Body of pancreas (tissue), 4 donors: ENCODE measurements around the gene GSTO2. TPM values are rescaled to one million over a fixed set of nuclear protein-coding genes. Genes with fewer than 3 reads are reported as not detected.

Experiments
- ATAC-seq: fragments of 150-250 bp; one replicate; pipeline ENCODE4 v1.9.1; 2016
- DNase-seq, 4 donors: peaks; one replicate each; pipeline ENCODE4 v3.0.0-alpha.2; 2019
- H3K27ac ChIP-seq, 4 donors: fragments of 200-600 bp; sonication (generic); 1 replicate in 3 of 4; 2 replicates in 1 of 4; pipeline versions ENCODE4 v1.5.1 to v1.6.1; 2016 to 2019; ENCODE audit warnings: mild to moderate bottlenecking in 1 of 4, mixed read lengths in 1 of 4, moderate library complexity in 1 of 4
- H3K27me3 ChIP-seq, 2 donors: fragments of 200-600 bp; sonication (generic); one replicate each; pipeline ENCODE4 v1.6.0; 2016; ENCODE audit warnings: mild to moderate bottlenecking in 1 of 2
- H3K36me3 ChIP-seq, 2 donors: fragments of 200-600 bp; sonication (generic); replicated peaks in 1 of 2; 2 replicates each; pipeline ENCODE4 v1.5.1; 2016; ENCODE audit warnings: low read depth in 2 of 2; ENCODE audit not compliant: insufficient read depth in 1 of 2
- H3K4me1 ChIP-seq: fragments of 200-600 bp; sonication (generic); one replicate; pipeline ENCODE4 v1.6.0; 2016
- H3K4me3 ChIP-seq, 2 donors: fragments of 200-600 bp; sonication (generic); 1 replicate in 1 of 2; 2 replicates in 1 of 2; pipeline ENCODE4 v1.5.1; 2016 to 2019
- H3K9me3 ChIP-seq, 3 donors: fragments of 200-600 bp; sonication (generic); 1 replicate in 2 of 3; 2 replicates in 1 of 3; pipeline ENCODE4 v1.5.1; 2016
- CTCF ChIP-seq, 7 experiments: fragments of 450-650 bp in 4 of 7; fragments of 200-600 bp in 3 of 7; sonication (generic) in 3 of 7; IDR thresholded peaks; one replicate each; pipeline ENCODE4 v1.5.1; 2016 to 2019; ENCODE audit warnings: antibody characterized with exemption in 7 of 7
- POLR2A ChIP-seq, 3 donors: fragments of 450-650 bp; IDR thresholded peaks; one replicate each; pipeline ENCODE4 v1.6.1; 2016; ENCODE audit warnings: antibody characterized with exemption in 3 of 3, mild to moderate bottlenecking in 2 of 3
- WGBS, 2 donors: methylation state at CpG; one replicate each; pipeline ENCODE4 v1.1.5; 2017; 5-methylcytosine and 5-hydroxymethylcytosine counted together
- intact Hi-C: fragments of 100-400 bp; cut with DNase I; formaldehyde crosslinking; loops from one replicate; pipeline ENCODE4 v1.15.1; 2023
- total RNA-seq, 2 donors: library from RNA; depleted of rRNA; stranded (reverse); fragments of >200 nt; gene quantifications; one replicate each; pipeline ENCODE4 v1.1.0, GENCODE V29; 2016

Gene GSTO2
- total RNA-seq, 2 donors from 2014 or later = 9.6 to 26.5 TPM

- H3K9me3 ChIP-seq = no peaks in the 10 kb centered on the region
- no peaks in the 10 kb centered on the region for H3K36me3 ChIP-seq
- intact Hi-C loops = loop anchor here (5.0 kb wide), 1 partner anchor 40 kb away; no protein-coding TSS in a partner anchor
- H3K4me3 ChIP-seq = no peak overlapping the region
- no peaks in the 10 kb centered on the region for H3K27me3 ChIP-seq
- no peak for TF ChIP-seq CTCF (IDR thresholded peaks at IDR 0.05)
- TF ChIP-seq POLR2A (IDR thresholded peaks at IDR 0.05) = no peak
- DNase-seq = no peak
- no peak for ATAC-seq
- H3K4me1 ChIP-seq = peaks cover 16% of the 10 kb centered on the region
- H3K27ac ChIP-seq = no peak overlapping the region
- 56 to 63% methylated on average over 3 of the region's 3 CpGs for WGBS, 2 donors
These were observed 37.9 kb downstream of the GSTO2 start for GRCh38 chr10:104306897-104307296.

GRCh38 chr10:104307576-104308438 lies 38.8 kb downstream of the GSTO2 start:
- ATAC-seq (no peak), DNase-seq (no peak)
- no peaks in the 10 kb centered on the region for H3K27me3 ChIP-seq

GRCh38 chr10:104308439-104308903 lies 39.5 kb downstream of the GSTO2 start:
- Histone ChIP-seq H3K4me3 (no peak overlapping the region), H3K27me3 (no peaks in the 10 kb centered on the region), H3K36me3 (peaks cover 0 to 3% of the 10 kb centered on the region in 2 donors), H3K9me3 (no peaks in the 10 kb centered on the region), H3K27ac (no peak overlapping the region), H3K4me1 (peaks cover 16% of the 10 kb centered on the region)
- DNase-seq (no peak), ATAC-seq (no peak)
- intact Hi-C loops = loop anchor here (5.0 kb wide), 1 partner anchor 39 kb away; no protein-coding TSS in a partner anchor
- WGBS, 2 donors = 75 to 77% methylated on average over 4 of the region's 4 CpGs
- TF ChIP-seq CTCF (IDR thresholded peaks at IDR 0.05) (no peak), POLR2A (IDR thresholded peaks at IDR 0.05) (no peak)

More at GRCh38 chr10:104307576-104308438, 38.8 kb downstream of the GSTO2 start:
- Histone ChIP-seq H3K4me1 (peaks cover 16% of the 10 kb centered on the region), H3K9me3 (no peaks in the 10 kb centered on the region), H3K27ac (no peak overlapping the region), H3K4me3 (no peak overlapping the region), H3K36me3 (no peaks in the 10 kb centered on the region)
- intact Hi-C loops = loop anchor here (5.0 kb wide), 1 partner anchor 39 kb away; no protein-coding TSS in a partner anchor
- TF ChIP-seq POLR2A (IDR thresholded peaks at IDR 0.05) = no peak
- TF ChIP-seq CTCF (IDR thresholded peaks at IDR 0.05) = no peak
- WGBS, 2 donors = 65% methylated on average over 9 to 10 of the region's 10 CpGs

- H3K4me3 ChIP-seq = no peak overlapping the region
- DNase-seq (peak in 3 of 4 donors; percentile 37 to 51 (median 50)), ATAC-seq (peak; percentile 43)
- WGBS, 2 donors = 59 to 64% methylated on average over 13 to 15 of the region's 15 CpGs
- intact Hi-C loops = loop anchor here (5.0 kb wide), 1 partner anchor 37 kb away; no protein-coding TSS in a partner anchor
- H3K27ac ChIP-seq = no peak overlapping the region
- peaks cover 15% of the 10 kb centered on the region for H3K4me1 ChIP-seq
- peaks cover 8 to 16% of the 10 kb centered on the region in 2 donors for H3K36me3 ChIP-seq
- H3K27me3 ChIP-seq = no peaks in the 10 kb centered on the region
- no peaks in the 10 kb centered on the region for H3K9me3 ChIP-seq
- TF ChIP-seq CTCF (IDR thresholded peaks at IDR 0.05) = no peak
- no peak for TF ChIP-seq POLR2A (IDR thresholded peaks at IDR 0.05)
These were observed 41.3 kb downstream of the GSTO2 start for GRCh38 chr10:104309980-104310978.
